ENCODE results near the gene USP49.

USP49 gene

GRCh38 chr6:41787219-41787917 lies 107.8 kb downstream of the USP49 start, which contains the start of gene TOMM6 (continued):
- TF ChIP-seq GLIS1 (tag by site-specific recombination; IDR thresholded peaks at IDR 0.05) (peak; percentile 78), ZNF660 (tag by site-specific recombination; IDR thresholded peaks at IDR 0.05) (peak; percentile 94), ZNF274 (IDR thresholded peaks at IDR 0.05; ENCODE audit: low read length) (no peak), ZNF274 (tag by site-specific recombination; IDR thresholded peaks at IDR 0.05; ENCODE audit: borderline replicate concordance) (no peak), YY2 (tag by site-specific recombination; IDR thresholded peaks at IDR 0.05) (peak; percentile 93), ELK4 (IDR thresholded peaks at IDR 0.05; ENCODE audit: borderline replicate concordance, low read depth, low read length) (peak; percentile 76; the same call in 1 of the 2 replicates), GLI2 (tag by site-specific recombination; IDR thresholded peaks at IDR 0.05; ENCODE audit: borderline replicate concordance, low read depth) (no peak), TSHZ1 (tag by site-specific recombination; IDR thresholded peaks at IDR 0.05; ENCODE audit: borderline replicate concordance) (no peak), ZNF174 (tag by site-specific recombination; IDR thresholded peaks at IDR 0.05) (no peak), KLF9 (tag by site-specific recombination; IDR thresholded peaks at IDR 0.05; ENCODE audit: low read depth) (peak; percentile 67), MEIS1 (CRISPR knock-in tag; IDR thresholded peaks at IDR 0.05; ENCODE audit: borderline replicate concordance) (no peak), ZXDB (tag by site-specific recombination; IDR thresholded peaks at IDR 0.05) (peak; percentile 85), ZNF571 (tag by site-specific recombination; IDR thresholded peaks at IDR 0.05) (no peak), ZNF548 (tag by site-specific recombination; IDR thresholded peaks at IDR 0.05) (no peak), ZNF416 (tag by site-specific recombination; IDR thresholded peaks at IDR 0.05) (no peak), ZNF169 (tag by site-specific recombination; IDR thresholded peaks at IDR 0.05) (no peak), GLIS2 (tag by site-specific recombination; IDR thresholded peaks at IDR 0.05) (peak; percentile 51), ZNF16 (tag by site-specific recombination; IDR thresholded peaks at IDR 0.05; ENCODE audit: low read depth) (no peak), ZNF791 (tag by site-specific recombination; IDR thresholded peaks at IDR 0.05) (no peak), BCL11B (tag by site-specific recombination; IDR thresholded peaks at IDR 0.05; ENCODE audit: low read depth) (peak; percentile 92), ZNF433 (tag by site-specific recombination; IDR thresholded peaks at IDR 0.05; ENCODE audit: low read depth) (no peak), SCRT2 (tag by site-specific recombination; IDR thresholded peaks at IDR 0.05) (no peak), ZNF10 (tag by site-specific recombination; IDR thresholded peaks at IDR 0.05) (no peak), ZFP41 (tag by site-specific recombination; IDR thresholded peaks at IDR 0.05; ENCODE audit: borderline replicate concordance) (no peak)
- TF ChIP-seq, protein P1, sequence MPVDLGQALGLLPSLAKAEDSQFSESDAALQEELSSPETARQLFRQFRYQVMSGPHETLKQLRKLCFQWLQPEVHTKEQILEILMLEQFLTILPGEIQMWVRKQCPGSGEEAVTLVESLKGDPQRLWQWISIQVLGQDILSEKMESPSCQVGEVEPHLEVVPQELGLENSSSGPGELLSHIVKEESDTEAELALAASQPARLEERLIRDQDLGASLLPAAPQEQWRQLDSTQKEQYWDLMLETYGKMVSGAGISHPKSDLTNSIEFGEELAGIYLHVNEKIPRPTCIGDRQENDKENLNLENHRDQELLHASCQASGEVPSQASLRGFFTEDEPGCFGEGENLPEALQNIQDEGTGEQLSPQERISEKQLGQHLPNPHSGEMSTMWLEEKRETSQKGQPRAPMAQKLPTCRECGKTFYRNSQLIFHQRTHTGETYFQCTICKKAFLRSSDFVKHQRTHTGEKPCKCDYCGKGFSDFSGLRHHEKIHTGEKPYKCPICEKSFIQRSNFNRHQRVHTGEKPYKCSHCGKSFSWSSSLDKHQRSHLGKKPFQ (tag by site-specific recombination; IDR thresholded peaks at IDR 0.05), result peak; percentile 36; the same call in 1 of the 2 replicates
- TF ChIP-seq, protein P2, sequence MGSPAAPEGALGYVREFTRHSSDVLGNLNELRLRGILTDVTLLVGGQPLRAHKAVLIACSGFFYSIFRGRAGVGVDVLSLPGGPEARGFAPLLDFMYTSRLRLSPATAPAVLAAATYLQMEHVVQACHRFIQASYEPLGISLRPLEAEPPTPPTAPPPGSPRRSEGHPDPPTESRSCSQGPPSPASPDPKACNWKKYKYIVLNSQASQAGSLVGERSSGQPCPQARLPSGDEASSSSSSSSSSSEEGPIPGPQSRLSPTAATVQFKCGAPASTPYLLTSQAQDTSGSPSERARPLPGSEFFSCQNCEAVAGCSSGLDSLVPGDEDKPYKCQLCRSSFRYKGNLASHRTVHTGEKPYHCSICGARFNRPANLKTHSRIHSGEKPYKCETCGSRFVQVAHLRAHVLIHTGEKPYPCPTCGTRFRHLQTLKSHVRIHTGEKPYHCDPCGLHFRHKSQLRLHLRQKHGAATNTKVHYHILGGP (tag by site-specific recombination; IDR thresholded peaks at IDR 0.05), result peak; percentile 78
- TF ChIP-seq, protein P3, sequence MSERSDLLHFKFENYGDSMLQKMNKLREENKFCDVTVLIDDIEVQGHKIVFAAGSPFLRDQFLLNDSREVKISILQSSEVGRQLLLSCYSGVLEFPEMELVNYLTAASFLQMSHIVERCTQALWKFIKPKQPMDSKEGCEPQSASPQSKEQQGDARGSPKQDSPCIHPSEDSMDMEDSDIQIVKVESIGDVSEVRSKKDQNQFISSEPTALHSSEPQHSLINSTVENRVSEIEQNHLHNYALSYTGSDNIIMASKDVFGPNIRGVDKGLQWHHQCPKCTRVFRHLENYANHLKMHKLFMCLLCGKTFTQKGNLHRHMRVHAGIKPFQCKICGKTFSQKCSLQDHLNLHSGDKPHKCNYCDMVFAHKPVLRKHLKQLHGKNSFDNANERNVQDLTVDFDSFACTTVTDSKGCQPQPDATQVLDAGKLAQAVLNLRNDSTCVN (tag by site-specific recombination; optimal IDR thresholded peaks at IDR 0.05), result peak; percentile 73
- TF ChIP-seq, protein P4, sequence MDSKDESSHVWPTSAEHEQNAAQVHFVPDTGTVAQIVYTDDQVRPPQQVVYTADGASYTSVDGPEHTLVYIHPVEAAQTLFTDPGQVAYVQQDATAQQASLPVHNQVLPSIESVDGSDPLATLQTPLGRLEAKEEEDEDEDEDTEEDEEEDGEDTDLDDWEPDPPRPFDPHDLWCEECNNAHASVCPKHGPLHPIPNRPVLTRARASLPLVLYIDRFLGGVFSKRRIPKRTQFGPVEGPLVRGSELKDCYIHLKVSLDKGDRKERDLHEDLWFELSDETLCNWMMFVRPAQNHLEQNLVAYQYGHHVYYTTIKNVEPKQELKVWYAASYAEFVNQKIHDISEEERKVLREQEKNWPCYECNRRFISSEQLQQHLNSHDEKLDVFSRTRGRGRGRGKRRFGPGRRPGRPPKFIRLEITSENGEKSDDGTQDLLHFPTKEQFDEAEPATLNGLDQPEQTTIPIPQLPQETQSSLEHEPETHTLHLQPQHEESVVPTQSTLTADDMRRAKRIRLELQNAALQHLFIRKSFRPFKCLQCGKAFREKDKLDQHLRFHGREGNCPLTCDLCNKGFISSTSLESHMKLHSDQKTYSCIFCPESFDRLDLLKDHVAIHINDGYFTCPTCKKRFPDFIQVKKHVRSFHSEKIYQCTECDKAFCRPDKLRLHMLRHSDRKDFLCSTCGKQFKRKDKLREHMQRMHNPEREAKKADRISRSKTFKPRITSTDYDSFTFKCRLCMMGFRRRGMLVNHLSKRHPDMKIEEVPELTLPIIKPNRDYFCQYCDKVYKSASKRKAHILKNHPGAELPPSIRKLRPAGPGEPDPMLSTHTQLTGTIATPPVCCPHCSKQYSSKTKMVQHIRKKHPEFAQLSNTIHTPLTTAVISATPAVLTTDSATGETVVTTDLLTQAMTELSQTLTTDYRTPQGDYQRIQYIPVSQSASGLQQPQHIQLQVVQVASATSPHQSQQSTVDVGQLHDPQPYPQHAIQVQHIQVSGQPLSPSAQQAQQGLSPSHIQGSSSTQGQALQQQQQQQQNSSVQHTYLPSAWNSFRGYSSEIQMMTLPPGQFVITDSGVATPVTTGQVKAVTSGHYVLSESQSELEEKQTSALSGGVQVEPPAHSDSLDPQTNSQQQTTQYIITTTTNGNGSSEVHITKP (tag by site-specific recombination; IDR thresholded peaks at IDR 0.05), result peak; percentile 85

All from HEK293 (cell line).